HPDE6-E6E7 (cell line): ENCODE results near the gene GPR84.
A peak's percentile ranks its signal among the peaks of the same experiment; 100 is the strongest.
"Not testable (repeated sequence)": the region's sequence is repeated elsewhere in the genome, so short reads cannot be mapped to it uniquely, and the experiment has no call there.

Source experiments
- DNase-seq: peaks from one replicate; pipeline ENCODE4 v3.0.0; 2011; ENCODE audit warnings: missing footprints; ENCODE audit errors: extremely low spot score

GPR84 gene

GRCh38 chr12:54325442-54326109, 38.7 kb downstream of the GPR84 start:
- DNase-seq = not testable (repeated sequence)

DNA sequence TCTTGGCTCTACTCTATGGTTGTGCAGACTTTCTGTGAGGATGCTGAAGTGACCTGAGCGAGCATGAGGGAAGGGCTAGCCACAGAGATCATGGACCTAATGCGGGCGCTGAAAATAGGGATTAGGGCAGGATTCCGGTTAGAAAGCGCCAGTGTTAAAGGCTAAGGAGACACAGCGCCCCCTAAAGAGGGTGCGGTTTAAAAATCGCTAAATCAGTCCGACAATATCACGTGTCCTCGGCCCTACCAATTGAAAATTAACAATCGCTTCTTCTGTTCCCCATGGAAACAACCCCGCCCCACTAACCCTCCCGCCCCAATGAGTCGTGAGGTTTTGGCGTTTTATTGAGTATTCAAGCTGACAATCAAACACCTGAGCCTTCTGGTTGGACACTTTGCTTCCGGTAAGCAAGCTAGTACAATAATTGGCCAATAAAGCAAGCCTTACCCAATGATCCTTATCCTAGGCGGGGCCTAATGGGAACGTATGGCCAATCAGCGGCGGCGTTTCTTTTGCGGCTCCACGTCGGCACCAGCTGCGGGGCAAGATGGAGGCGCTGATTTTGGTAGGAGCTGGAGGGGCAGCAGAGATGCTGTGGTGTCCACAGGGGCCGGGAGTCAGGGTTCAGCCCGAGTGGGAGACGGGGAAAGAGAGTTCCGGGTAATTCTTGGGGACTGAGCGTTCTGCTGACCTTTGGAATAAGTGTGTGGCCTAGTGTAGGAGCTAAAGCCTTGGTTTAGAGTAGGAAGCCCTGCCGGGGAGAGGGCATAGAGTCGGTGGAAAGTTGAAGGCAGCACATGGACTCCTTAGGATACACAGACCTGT, 39.5 kb downstream of the GPR84 start, which contains the start of gene COPZ1:
Gene COPZ1, plus strand, starts transcription at position 515 of the 825 bp plus-strand sequence. Its CDS starts 33 bp downstream, at position 548.
- peak; percentile 98 for DNase-seq

GRCh38 chr12:54321363-54321762, 42.9 kb downstream of the GPR84 start:
- DNase-seq = no peak
